Germinal center (tissue), 1 donor: ENCODE results near the gene CNTNAP2.

Experiments
- DNase-seq: peaks from one replicate; pipeline ENCODE4 v3.0.0; 2012; ENCODE audit warnings: mixed read lengths, low spot score

Gene CNTNAP2

DNA sequence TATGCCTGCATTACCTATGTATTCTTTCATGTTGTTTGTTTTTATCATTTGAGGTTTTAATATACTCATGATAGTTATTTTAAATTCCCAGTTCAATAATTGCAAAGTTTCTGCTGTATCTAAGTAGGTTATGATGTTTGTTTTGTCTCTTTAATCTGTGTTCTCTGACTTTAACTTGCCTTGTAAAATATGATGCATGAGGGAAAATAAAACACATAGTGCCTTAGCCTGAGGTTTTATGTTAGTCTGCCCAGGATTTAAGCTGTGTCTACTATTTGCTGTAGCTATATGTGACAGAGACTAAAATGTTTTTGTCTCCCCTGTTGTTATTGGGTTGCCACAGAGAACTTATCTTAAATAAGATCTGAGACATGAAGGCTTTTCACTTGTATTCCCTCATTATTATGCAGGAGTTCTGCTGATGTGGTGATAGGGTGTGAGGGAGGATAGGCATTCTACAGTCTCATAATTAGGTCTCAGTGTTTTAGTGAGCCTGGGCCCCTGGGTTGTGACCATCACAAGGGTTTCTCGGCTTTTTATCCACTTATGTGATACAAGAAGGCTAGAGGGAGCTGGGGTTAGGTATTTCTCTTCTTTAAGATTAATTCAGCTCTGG is 582.5 kb downstream of the CNTNAP2 start:
- DNase-seq = no peak

DNA sequence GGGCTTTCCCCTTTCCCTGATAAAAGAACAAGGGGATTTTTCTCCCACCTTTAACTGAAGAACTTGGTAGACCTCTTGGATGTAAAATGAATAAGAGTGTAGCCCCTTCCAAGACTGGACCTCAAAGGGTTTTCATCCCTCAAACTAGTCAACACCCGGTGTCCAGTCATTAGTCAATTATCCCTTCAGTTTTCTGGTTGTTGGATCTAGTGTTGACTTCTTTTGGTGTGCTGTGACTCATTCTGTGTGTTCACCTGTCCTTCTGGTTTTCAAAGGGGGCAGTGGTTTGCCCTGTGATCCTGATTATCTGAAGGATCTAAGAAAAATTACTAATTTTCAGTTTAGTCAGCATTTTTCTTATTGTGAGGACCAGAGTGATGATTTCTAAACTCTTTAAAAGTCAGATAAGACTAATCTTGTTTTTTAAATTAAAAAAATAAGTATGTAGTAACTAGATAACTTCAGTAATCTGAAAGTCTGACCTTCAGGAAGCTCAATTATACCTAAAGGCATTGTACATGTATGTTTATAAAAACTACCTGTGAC is 583.5 kb downstream of the CNTNAP2 start:
- no peak for DNase-seq

DNA sequence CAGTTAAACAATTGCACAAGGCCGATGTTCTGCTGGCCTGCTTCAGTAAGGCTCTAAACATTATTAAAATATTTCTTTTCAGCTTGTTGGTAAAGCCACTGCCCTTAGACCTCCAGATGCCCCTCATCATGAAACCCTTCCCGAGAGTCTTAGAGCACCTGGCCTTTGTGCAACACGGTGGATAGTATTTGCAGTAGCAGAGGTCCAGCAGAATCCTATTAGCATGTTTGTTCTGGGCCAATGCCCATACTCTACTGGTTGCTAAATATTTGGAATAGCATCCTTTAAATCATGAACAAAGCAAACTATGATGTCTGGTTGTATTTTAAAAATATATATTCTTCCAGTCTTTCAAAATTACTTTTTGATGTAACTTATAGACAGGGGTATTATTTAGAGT is 584.6 kb downstream of the CNTNAP2 start:
- DNase-seq = no peak

DNA sequence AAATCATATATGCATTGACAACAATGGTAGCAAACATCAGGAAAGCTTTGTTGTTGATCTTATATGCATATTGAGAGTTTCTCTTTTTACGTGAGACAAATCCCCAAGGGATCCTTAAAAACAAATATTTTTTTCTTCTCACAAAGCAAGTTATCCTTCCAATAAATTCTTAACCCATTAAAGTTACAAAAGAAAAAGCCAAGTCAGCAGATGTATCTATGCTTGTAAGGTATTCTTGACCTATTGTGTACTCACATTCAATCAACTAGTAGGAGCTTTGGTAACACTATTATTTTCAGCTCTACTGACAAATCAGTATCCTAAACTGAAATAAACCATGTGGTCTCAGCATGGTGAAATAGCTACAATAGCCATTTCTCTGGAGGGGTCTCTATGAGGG is 586.3 kb downstream of the CNTNAP2 start:
- DNase-seq = no peak

DNA sequence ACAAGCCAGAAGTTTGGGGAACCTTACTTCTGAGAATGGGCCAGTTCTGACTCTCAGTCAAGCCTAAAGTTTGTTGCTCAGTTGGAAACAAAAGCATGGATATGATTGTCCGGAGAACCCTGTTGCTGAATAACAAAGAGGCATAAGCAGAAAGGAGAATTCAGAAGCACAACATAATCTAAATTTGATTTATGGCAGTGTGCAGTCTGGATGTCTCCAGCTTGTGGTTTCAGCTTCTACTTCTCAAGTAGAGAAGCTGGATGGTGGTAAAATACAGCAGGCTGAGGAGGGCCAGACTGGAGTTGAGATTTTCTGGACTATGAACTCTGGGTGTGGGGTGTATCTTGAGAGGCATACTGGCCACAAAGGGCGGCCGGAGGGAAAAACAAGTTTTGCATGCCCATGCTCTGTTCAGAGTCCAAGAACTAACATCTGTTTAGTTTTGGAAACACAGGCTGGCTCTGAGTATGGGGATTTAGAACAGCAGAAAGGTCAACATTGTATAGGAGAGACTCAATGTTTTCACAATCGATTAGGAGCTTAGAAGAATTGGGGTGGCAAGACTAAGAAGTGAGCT is 592.9 kb downstream of the CNTNAP2 start:
- no peak for DNase-seq

DNA sequence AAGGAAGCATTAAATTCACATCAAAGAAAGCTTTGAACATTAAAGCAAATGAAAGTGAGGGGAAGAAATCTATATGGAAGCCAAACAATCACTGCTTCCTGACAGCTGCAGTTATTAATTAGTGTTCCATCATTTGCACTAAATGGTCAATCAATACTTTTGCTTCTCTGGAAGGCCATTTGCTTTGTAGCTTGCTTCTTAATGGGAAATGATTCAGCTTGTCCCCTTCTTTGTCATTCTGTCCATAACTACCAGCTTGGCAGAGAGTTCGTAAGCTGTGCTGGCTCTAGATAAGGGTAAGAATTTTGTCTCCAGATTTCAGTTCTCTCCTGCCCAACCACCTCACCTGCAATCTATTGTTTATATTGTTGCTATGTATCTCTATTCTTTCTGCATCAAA is 596.6 kb downstream of the CNTNAP2 start:
- DNase-seq = no peak

DNA sequence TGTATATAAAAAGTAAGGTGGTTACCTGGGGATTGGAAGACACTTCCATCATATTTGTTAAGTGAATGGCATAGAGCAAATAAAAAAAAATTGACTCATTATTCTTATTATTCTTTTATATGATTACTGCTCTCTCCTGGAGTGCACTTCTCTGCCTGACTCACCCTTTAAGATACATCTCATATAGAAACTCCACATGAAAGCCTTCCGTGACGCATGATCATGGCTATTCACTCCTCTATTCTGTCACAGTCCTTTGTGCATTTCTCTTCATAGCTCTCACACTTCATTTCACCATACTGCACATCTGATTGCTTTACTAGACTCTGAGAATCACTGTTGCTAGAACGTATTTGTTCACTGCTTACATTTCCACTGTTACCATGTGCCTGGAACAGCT is 597.3 kb downstream of the CNTNAP2 start:
- no peak for DNase-seq

DNA sequence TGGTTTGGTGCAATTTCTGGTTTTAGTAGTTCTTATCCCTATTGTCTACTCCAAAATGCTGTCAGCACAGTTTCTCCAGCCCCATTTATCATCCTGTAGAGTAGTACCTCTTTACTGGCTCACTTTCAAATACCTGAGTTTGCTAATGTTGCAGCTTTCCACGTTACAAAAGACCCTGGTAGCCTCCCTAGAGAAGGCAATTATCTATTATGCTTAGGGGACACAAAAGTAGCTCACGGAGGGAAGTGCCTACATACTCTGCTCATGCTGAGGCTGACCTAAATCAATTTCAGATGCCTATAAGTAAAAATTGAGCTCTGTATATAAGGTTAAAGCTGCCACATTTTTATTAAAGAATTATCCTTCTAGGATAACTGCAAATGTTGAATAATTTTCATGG is 603.6 kb downstream of the CNTNAP2 start:
- no peak for DNase-seq

DNA sequence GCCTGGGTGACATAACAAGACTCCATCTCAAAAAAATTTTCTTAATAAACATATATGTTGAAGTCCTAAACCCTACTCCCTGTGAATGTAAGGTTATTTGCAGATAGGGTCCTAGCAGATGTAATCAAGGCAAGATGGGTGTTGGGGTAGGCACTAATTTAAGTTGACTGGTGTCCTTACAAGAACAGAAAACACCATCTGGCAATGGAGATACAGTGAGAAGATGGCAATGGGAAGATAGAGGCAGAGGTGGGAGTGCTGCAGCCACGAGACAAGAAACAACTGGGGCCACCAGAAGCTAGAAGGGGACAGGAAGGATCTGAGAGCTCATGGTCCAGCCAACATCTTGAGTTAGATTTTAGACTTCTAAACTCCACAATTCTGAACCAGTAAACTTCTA is 606.4 kb downstream of the CNTNAP2 start:
- no peak for DNase-seq

DNA sequence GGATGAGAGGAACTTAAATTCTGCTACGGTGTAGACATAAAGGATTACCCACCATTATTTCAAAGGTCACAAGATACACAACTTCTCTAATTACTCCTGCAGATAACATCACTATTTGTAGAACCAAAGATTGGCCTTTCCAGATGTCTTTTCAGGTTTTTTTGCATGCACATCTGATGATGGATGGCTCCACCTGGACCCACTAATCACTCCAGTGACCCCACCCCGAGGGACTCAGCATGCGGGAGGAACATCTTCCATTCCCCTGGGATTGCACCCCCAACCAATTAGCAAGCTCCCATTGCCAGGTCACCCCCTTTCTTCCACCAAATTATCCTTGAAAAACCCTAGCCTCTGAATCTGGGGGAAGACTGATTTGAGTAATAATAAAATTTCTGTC is 608.9 kb downstream of the CNTNAP2 start:
- no peak for DNase-seq

DNA sequence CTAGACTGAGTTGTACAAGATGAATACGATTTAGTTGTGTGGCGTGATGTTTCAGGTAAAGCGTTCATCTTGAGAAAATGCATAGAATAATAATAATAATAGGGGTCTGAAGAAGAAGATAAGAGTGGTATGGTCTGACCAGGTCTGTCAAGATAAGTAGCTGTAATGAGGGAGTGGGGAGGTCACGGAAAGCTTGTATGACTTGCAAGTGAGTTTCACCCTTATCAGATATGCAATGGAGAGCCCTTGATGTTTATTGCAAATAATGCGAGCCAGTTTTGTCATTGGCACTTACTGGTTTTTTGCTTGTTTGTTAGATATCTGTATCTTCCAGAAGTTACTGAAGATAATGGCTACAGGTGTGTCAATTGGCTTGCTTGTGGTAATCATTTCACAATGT is 611.5 kb downstream of the CNTNAP2 start:
- no peak for DNase-seq

DNA sequence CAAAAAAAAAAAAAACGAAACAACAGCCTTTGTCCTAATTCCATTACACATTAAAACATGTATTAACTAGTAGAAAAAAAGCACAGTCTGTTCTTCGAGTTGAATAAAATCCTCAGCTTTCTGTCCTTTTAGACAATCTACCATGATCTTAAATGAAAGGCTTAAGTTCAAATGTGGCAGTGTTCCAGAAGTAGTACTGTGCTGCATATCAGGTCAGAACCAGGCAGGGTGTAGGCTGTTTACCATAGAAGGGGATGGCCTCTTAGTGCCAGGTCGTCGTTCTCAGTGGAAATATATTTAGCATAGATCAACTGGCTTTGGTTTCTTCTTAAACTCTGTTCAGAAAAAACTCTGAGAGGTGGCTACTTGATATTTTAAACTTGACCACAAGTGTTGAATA is 612.0 kb downstream of the CNTNAP2 start:
- DNase-seq = no peak

DNA sequence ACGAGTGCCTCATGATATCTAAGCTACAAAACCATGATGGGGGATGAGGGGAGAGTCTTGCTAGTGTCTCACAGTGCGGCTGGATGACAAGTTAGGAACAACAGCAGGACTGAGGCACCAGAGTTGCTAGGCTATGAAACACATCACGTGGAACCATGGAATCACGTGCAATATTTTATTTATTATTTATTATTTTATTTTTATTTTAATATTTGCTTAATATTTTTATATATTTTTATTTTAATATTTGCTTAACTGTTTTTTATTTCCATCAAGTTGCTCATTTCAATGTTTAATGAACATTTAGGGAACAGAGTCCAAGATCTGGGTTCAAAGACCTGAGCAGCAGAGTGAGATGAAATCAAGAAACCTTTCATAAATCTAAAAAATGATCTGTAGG is 614.6 kb downstream of the CNTNAP2 start:
- DNase-seq = no peak

DNA sequence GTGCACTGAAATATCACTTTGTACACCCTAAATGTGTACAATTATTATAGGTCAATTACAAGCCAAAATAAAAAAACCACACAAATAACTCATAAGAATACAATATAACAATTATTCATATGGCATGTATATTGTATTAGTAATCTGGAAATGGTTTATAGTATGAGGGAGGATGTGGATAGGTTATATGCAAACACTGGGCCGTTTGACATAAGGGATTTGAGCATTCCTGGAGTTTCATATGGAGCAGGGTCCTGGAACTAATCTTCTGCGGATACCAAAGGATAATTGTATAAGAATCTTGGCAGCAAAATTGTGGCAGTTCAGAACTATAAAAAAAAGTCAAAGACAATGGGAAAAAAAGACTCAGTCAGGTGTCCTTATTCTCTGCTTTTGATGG is 619.4 kb downstream of the CNTNAP2 start:
- DNase-seq = no peak

DNA sequence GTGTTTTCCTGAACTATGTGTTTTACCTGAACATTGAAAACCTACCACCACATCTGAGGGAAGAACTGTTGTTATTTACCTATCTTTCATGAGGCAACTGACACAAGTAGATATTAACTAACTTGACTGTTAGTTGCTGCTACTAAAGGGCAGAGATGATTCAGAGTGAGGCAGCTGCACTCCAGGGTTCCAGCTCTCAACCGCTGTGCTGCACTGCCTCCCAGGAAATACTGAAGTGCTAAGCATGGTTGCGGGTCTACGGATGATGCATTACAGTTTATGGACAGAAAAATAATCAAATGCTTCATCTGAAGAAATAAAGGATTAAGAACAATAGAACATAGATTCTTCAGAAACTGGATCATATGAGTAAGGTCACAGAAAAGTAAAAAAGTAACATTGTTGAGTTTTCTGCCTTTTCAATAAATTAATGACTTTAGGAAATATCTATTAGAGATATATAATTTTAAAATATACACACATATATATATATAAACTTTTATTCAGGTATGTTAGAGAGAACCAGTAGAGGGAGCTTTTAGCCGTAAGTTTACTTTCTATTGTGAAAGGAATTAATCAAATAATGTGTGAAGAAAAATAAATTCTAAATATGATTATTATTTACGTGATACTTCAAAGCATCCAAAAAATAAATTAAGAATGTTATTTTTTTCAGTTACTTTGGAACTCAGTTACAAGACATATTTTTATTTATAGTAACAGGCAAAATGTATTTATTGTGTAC is 620.0 kb downstream of the CNTNAP2 start:
- DNase-seq = no peak

DNA sequence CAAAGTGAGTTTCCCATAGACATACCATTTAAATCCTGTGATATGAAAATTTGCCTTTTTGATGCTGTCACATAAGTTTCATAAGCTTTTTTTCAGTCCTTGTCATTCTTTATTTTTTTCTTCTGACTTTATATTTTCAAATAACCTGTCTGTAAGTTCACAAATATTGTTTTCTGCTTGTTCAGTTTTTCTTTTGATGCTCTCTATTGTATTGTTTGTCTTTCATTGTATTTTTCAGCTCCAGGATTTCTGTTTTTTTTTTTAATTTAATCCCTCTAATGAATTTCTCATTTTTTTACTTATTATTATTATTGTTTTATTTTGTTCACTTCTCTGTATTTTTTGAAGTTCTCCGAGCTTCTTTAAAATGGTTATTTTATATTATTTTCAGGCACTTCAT is 623.4 kb downstream of the CNTNAP2 start:
- DNase-seq = no peak

DNA sequence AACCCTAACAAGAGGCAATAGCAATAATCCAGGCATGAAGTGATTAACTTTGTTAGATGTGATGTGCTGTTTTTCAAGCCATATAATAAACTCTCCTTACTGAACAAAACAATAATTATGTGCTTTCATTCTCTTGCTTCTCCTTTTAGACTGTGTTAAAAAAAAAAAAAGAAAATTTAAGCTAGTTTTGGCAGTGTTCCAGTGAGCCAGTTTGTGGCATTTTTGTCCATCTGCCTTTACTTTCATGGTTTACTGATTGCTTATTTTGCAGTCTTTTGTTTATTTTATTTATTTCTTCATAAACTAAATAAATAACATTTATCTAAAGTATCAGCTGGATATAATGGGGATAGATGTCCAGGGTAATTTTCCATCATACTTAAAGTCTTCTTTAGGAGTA is 625.3 kb downstream of the CNTNAP2 start:
- no peak for DNase-seq

DNA sequence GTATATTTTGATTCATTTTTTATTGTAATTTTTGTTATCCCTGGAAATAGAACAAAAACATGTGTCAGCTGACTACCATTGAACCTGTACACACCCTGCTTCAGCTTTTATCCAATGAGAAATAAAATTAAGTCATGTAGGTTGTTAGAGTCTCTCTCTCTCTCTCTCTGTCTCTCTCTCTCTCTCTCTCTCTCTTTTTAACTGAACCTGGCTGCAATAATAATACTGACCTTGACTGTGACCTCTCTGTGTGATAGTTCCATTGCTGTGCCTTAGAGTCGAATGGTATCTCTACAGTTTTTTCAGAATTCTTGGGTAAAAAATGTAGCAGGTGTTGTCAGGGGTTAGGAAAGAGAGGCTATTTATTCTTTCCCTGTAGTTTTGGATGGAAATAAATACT is 637.8 kb downstream of the CNTNAP2 start:
- DNase-seq = no peak

DNA sequence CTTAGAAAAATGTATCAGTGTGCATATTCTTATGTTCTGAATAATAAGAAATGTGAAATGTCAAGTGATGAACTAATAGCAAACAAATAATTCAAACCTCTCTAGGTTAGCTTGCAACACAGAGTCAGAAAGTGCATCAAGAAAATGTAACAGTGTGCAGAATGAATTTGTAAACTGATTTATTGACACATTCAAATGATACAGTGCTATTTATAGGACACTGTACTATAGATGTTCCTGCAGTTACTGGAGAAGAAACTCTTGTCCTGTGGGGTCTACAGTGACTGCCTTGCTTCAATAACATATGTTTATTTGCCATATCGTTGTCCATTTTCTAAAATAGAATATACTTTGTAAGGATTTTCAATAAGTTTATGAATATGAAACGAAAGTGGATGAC is 639.0 kb downstream of the CNTNAP2 start:
- DNase-seq = no peak

DNA sequence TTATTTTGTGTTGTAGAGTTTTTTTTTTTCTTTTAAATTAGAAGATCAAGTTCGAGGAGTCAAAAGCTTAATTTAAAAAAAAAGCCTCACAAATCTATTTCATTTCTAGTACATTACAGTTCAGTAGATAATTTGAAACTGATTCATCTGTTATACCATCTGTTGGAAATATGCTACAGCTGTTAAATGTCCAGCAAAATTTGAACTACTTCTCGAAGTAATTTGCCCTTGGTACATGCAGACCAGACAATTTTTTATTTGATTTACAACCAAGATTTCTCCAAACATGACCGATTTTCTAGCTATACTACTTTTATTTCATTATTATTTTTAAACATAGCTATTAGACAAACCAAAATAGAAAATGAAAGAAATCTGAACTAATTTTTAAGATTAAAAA is 647.9 kb downstream of the CNTNAP2 start:
- no peak for DNase-seq

DNA sequence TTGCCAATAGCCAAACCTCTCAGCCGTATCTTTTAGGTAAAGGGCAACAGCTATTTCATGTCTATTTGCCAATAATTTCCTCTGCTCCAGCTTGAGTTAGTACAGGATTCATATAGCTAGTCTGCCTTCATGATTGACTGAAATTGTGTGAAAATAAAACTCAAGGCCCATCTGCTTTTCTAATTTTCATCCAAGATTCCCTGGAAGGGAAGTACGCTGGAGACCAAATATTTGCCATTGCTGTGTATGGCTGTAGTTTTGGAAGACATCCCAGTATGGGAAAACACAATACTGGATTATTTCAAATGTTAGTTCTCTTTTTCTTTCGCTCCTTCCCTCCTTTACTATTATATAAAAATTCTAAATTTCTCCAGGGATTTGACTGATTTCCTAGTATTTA is 652.4 kb downstream of the CNTNAP2 start:
- no peak for DNase-seq

DNA sequence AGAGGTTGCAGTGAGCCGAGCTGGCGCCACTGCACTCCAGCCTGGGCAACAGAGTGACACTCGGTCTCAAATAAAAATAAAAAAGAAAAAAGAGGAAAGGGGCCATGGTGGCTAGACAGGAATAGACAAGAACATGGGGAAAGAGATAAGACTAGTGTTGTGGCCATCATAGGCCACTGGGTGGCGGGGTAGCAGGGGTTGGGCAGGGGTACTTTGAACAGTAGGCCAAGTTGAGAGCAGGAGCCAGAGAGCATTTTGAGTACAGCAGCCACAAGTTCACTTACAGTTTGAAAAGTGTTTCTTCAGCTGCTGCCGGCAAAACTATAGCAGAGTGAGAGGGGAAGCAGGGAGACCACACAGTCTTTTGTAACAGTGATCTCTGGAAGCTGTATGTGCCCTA is 656.0 kb downstream of the CNTNAP2 start:
- DNase-seq = no peak

DNA sequence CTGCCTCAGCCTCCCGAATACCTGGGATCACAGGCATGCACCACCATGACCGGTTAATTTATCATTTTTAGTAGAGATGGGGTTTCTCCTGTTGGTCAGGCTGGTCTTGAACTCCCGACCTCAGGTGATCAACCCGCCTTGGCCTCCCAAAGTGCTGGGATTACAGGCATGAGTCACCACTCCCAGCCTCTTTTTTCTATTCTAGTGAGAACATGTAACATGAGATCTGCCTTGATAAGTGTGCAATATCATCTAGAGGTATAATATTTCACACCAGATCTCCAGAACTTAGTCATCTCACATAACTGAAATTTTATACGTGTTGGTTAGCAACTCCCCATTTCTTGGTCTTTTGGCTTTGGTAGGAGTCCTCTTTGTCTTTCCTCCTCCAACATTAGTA is 656.9 kb downstream of the CNTNAP2 start:
- DNase-seq = no peak
